Keratinocyte (primary cell): Measurements from ENCODE around the gene PRKCA.

Source experiments
- EZH2 ChIP-seq: IDR thresholded peaks from one replicate; pipeline ENCODE4 v1.6.1; 2012; ENCODE audit warnings: inconsistent platforms, mild to moderate bottlenecking, low read length, moderate library complexity
- TF ChIP-seq, protein P1 (sequence below), 3 experiments: IDR thresholded peaks in 1 of 3; conservative IDR thresholded peaks in 1 of 3; optimal IDR thresholded peaks in 1 of 3; 2 replicates in 2 of 3; 3 replicates in 1 of 3; pipeline versions ENCODE3 to v1.5.1; 2011; ENCODE audit warnings: low read length in 3 of 3, mild to moderate bottlenecking in 3 of 3, moderate library complexity in 2 of 3, control low read depth in 1 of 3, inconsistent platforms in 1 of 3; ENCODE audit not compliant: insufficient read depth in 2 of 3; ENCODE audit errors: extremely low read depth in 1 of 3

DNA sequence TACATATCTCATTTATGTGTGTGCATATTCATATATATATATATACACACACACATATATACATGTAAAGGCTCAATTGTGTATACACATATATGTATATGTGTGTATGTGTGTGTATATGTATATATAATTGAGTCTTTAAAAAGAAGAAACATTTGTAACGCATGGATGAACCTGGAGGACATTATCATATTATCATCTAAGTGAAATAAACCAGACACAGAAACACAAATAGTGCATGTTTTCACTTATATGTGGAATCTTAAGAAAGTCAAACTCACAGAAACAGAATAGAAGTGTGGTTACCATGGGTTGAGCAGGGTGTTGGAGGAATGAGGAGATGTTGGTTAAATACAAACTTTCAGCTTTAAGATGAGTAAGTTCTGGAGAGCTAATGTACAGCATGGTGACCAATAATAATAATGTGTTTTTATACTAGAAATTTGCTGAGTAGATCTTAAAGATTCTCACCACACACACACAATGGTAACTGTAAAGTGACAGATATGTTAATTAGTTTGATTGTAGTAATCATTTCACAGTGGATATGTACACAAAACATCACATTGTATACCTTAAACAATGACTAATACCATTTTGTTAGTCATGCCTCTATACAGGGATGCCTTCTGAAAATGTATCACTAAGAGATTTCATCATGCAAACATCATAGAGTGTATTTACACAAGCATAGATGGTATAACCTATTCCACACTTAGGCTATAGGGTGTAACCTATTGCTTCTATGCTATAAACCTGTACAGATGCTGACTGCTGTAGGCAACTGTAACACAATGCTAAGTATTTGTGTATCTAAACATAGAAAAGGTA lies 399.9 kb downstream of the PRKCA start:
- TF ChIP-seq, protein P1, sequence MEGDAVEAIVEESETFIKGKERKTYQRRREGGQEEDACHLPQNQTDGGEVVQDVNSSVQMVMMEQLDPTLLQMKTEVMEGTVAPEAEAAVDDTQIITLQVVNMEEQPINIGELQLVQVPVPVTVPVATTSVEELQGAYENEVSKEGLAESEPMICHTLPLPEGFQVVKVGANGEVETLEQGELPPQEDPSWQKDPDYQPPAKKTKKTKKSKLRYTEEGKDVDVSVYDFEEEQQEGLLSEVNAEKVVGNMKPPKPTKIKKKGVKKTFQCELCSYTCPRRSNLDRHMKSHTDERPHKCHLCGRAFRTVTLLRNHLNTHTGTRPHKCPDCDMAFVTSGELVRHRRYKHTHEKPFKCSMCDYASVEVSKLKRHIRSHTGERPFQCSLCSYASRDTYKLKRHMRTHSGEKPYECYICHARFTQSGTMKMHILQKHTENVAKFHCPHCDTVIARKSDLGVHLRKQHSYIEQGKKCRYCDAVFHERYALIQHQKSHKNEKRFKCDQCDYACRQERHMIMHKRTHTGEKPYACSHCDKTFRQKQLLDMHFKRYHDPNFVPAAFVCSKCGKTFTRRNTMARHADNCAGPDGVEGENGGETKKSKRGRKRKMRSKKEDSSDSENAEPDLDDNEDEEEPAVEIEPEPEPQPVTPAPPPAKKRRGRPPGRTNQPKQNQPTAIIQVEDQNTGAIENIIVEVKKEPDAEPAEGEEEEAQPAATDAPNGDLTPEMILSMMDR (optimal IDR thresholded peaks at IDR 0.05 in 1 of 3, IDR thresholded peaks at IDR 0.05 in 1 of 3, conservative IDR thresholded peaks at IDR 0.05 in 1 of 3; ENCODE audit: extremely low read depth in 1 of 3, insufficient read depth in 2 of 3, low read length in 3 of 3): no peak
- TF ChIP-seq EZH2: no peak
